GM19023 (cell line): Measurements from ENCODE around the gene MOGAT1.
"Not testable (repeated sequence)": the region's sequence is repeated elsewhere in the genome, so short reads cannot be mapped to it uniquely, and the experiment has no call there.

Source experiments
- ATAC-seq: cut with Tn5 transposase; IDR thresholded peaks from one replicate; pipeline ENCODE4 v1.9.1; 2021; ENCODE audit warnings: mild to moderate bottlenecking, moderate library complexity; ENCODE audit not compliant: unreplicated experiment

Gene MOGAT1

GRCh38 chr2:222738312-222738711 is 66.9 kb downstream of the MOGAT1 start:
- ATAC-seq = no peak

- no peak for ATAC-seq
Measured at GRCh38 chr2:222738809-222739208, 67.4 kb downstream of the MOGAT1 start.

DNA sequence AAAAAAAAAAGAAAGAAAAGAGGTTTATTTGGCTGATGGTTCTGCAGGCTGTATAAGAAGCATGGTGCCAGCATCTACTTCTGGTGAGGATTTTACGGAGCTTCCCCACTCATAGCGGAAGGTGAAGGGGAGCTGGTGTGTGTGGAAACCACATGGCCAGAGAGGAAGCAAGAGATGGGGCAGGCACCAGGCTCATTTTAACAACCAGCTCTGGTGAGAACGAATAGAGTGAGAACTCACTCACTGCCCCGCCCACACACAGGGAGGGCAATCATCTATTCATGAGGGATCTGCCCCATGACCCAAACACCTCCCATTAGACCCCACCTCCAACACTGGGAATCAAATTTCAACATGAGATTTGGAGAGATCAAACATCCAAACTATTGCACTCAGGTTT is 68.5 kb downstream of the MOGAT1 start:
- ATAC-seq = no peak

GRCh38 chr2:222743251-222743812 is 71.9 kb downstream of the MOGAT1 start:
- no peak for ATAC-seq

DNA sequence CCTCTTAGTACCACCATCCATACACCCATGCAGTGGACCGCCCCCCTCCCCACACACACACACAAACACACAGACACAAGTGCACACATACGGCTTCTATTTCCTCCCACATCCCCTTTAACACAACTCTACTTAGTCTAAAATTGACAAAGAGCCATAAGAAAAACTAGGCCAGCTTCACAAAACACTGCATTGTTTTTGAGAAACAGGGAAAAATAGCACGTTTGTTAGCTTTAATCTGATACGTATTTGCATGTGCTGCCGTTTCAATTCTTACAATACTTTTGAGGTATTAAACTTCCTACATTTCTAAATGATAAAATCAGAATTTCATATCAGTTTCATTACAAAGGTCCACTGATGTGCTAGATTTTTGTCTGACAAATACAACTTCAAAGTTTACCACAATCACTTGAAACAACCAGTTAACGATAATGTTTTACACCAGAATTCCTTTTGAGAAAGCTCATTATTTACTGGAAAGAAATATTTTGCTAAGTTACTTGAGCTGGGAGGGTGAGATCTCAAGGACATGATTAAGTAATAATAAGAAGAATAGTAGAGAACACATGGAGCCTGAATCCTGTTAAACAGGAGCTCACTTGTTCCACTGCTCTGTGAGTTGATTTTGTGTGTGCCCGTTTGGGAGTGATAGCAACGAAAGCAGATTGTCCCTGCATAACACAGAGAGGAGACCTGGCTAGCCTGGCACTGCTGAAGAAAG is 74.5 kb downstream of the MOGAT1 start:
- no peak for ATAC-seq

DNA sequence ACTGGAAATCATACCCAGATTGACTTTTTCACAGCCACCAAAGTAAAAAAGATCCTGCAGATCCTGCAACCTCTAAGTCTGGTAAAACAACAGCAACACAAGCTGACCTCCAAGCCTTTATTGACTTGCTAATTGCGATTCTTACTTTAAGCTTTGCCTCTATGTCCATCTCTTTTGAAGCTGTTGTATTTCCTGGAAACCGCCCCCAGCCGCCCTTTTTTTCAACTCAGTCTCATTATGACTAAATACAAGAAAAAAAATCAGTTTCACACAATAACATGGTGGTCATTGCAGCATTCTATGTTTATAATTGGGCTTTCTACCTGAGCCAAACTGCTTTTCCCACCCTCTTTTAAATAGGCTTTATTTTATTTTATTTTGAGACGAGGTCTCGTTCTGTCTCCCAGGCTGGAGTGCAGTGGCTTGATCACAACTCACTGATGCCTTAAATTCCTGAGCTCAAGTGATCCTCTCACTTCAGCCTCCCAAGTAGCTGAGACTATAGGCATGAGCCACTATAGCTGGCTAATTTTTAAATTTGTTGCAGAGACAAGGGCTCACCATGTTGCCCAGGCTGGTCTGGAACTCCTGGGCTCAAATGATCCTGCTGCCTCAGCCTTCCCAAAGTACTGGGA is 76.2 kb downstream of the MOGAT1 start:
- peak; percentile 75 for ATAC-seq

DNA sequence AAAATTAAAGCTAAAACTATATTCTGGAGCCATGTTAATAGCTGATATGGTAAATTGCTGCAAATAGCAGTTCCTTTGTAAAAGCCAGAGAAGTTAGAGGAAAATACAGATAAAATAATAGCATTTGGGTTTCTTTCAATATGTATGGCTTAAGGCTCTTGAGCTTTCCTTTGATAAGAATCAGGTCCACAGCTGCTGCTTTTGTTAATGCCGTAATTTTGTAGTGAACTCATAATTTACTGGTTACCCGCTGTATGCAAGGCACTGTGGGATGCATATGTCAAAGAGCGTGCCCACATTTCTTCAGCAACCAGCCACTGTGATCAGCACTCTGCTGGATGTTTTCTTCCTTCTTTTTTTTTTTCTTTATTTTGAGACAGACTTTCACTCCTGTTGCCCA is 79.1 kb downstream of the MOGAT1 start:
- no peak for ATAC-seq

GRCh38 chr2:222751238-222751637 is 79.8 kb downstream of the MOGAT1 start:
- no peak for ATAC-seq

- no peak for ATAC-seq
Measured at GRCh38 chr2:222751821-222752719, 80.6 kb downstream of the MOGAT1 start.

DNA sequence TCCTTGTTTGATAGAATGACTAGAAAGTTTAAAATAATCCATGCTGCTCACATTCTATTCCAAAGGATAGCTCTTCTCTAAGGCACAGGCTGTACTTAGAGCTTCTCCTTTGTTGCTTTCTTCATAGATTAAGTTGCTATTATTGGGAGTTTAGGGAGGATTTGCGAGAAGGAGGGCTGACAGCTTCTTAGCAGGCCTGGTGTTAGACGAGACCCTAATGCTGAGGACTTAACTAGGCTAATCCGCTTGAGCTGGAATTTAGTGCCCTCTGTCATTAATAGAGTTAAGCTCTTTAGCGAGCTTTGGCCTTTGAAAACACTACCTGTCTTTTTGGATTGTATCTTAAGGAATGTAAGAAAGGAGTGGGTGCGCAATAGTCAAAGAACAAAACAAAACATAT is 81.3 kb downstream of the MOGAT1 start:
- ATAC-seq = no peak

DNA sequence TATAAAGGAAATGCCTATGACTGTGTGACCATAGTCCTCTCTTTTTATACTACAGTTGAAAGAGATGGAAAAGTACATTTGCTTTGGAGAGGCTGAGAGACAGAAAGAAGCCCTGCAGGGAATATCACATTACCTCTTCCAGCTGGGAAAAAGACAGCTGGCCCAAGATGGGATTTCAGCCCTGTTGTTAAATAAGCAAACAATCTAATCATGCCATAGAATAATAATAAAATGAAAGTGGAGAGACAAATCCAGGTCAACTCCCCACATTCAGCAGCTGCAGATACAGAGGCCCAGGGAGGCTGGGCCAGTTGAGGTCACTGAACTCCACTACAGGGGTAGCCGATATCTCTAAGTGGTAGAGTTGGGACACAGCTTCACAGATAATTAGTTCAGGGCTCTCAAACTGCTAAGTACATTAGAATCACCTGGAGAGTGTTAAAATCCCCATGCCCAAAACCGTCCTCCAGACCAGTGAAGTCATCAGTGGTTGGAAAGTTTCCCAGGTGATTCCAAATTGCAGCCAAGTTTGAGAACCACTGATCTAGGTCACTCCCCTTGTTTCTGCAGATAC is 81.9 kb downstream of the MOGAT1 start:
- ATAC-seq = no peak

DNA sequence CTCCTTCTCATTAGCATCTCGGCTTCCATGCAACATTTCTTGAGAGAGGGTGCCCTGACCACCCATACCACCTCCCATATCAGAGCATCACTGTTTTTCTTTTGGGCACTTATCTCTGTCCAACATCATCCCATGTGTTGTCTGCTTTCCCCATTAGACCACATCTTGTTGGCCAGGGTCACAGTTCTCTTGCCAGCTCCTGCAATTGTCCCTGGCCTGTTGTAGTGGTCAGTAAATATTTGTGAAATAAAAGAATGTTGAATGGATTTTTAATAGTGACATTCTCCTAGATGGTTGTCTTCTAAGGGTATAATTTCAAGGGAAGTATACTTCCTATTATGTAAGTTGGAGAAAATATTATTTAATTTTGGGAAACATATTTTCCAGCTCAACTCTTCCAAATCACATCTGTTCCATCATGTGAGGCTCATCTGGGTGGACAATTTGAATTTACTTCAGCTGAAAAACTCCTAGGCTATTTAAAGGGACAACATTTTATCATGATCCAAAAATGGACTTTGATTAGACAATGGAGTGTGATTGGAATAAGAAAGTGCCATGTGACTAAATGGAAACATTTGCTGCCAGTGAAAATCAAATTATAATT is 83.0 kb downstream of the MOGAT1 start:
- no peak for ATAC-seq

DNA sequence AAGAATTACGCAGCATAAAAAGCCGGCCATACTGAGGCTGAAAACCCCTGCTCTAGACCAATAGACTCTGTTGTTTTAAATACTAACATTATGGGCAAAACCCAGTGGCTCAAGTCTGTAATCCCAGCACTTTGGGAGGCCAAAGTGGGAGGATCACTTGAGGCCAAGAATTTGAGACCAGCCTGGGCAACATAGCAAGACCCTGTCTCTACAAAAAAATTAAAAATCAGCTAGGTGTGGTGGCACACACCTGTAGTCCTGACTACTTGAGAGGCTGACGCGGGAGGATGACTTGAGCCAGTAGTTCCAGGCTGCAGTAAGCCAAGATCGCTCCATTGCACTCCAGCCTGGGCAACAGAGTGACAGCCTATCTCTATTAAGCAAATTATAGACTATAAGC is 84.1 kb downstream of the MOGAT1 start:
- not testable (repeated sequence) for ATAC-seq

- no peak for ATAC-seq
Measured at GRCh38 chr2:222756362-222756831, 84.9 kb downstream of the MOGAT1 start.

DNA sequence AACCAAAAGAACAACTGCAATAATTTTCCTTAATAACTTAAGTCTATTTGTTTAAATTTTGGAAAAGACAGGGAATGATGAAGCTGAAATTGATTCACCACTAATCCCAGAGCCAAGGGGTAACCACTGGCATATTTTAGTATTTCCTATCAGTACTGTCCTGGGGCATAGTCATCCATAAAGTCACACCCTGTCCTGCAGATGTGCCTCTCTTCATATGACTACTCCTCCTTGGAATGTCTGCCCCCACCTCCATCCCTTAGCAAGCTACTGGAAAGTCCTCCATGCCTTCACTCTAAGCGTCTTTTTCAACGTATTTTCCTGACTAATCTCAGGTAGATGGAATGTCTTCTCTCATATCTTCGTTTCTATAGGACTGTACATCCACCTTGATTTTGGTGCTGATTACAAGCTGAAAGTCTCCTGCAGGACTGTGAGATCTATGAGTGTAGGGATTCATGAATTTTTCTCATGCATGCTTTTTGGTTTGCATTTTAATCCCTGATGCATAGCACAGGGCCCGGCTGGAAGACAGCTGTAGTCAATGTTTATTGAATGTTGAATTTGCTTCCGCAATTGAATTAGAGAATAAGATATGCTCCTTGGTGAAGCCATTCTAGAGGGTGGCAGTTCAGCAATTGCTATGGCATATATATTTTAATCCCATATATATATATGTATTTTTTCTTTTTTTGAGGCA is 85.6 kb downstream of the MOGAT1 start:
- no peak for ATAC-seq
